GM18502 (cell line): Measurements from ENCODE around the gene IQGAP2.

Source experiments
- ATAC-seq: cut with Tn5 transposase; IDR thresholded peaks from one replicate; pipeline ENCODE4 v1.9.1; 2021; ENCODE audit warnings: mild to moderate bottlenecking; ENCODE audit not compliant: unreplicated experiment, poor library complexity

IQGAP2 gene

GRCh38 chr5:76696251-76696650 is 293.2 kb downstream of the IQGAP2 start:
- no peak for ATAC-seq

- ATAC-seq, result no peak
Observed at GRCh38 chr5:76697670-76698069, 294.6 kb downstream of the IQGAP2 start.

GRCh38 chr5:76700571-76700970 is 297.5 kb downstream of the IQGAP2 start:
- ATAC-seq, result no peak

DNA sequence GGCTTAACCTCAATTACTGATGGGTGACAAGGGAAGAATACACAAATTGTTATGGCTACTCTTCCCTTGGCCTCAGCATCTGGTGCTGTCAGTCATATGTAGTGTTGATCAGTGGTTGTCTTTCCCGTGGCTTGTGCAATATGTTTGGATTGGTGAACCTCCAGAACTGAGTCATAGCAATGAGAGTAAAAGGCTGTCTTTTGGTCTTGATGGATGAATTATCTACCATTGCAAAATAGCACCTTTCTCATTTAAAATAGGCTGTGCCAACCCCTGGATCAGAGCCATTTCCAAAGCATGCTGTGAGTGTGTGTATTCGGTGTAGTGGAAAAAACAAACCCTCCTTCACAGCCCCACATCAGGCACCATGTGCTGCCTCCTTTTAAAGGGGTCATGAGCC is 298.2 kb downstream of the IQGAP2 start:
- ATAC-seq, result no peak

DNA sequence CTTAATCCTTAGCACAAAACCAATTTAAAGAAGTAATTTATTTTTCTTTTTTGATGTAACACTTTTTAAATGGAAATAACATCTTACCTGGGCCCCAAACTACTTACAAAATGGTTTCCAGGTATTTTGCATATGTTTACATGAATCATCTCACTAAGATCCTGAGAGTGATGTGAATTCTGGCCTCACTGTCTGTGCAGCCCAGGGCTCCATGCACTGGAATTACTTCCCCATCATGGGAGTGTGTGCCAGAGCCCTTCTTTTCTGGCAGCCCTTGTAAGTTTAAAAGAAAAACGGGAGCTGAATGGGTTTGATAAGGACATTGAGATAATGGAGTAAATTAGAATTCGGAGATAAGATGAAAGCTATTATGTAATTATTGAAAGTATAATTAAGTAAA is 300.6 kb downstream of the IQGAP2 start:
- ATAC-seq, result no peak

GRCh38 chr5:76704131-76704663 is 301.1 kb downstream of the IQGAP2 start:
- no peak for ATAC-seq

DNA sequence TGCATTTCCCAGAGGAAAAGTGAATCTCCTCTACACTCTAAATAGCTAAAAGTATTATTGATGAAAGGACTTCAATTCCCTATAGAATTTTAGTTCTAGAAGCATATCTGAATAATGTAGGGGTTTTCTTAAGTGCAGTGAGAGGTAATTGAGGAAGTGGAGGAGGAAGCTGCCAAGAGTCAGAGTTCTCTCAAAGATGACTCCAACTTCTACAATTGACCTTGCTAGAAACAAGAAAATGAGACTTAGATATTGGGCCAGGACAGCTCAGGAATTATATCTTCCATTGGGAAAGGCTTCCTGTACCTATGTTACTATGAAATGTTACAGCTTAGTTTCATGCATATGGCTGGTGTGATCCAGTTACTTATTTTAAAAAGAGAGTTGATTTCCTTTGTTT is 302.5 kb downstream of the IQGAP2 start:
- no peak for ATAC-seq

- ATAC-seq, result no peak
Observed at GRCh38 chr5:76709762-76710161, 306.7 kb downstream of the IQGAP2 start.

DNA sequence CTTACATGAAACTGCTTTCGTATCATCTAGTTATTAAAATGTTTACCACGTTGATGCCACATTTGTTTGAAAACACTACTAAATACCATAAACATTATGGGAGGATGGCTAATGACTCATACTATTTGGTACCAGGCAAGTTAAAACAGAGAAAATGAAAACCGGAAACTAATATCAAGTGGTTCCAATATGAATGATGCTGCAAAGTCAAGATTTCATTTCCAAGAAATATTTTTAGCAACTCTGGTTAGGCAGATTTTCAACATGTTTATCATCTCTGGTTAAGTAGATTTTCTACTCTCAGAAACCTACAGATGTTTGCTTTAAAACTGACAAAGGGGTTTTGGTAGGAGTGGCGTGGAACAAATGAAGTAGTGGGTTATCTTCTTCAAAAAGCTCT is 307.9 kb downstream of the IQGAP2 start:
- ATAC-seq, result no peak

GRCh38 chr5:76714751-76715485 is 311.8 kb downstream of the IQGAP2 start:
- peak; percentile 19 for ATAC-seq

GRCh38 chr5:76715486-76715735 is 312.3 kb downstream of the IQGAP2 start:
- ATAC-seq, result peak; percentile 15

GRCh38 chr5:76715736-76716455 is 312.8 kb downstream of the IQGAP2 start, which contains the start of gene F2R:
Gene F2R (plus strand): TSS chr5:76716126. CDS start chr5:76716308, 182 bp downstream.
- ATAC-seq, result peak; percentile 65

DNA sequence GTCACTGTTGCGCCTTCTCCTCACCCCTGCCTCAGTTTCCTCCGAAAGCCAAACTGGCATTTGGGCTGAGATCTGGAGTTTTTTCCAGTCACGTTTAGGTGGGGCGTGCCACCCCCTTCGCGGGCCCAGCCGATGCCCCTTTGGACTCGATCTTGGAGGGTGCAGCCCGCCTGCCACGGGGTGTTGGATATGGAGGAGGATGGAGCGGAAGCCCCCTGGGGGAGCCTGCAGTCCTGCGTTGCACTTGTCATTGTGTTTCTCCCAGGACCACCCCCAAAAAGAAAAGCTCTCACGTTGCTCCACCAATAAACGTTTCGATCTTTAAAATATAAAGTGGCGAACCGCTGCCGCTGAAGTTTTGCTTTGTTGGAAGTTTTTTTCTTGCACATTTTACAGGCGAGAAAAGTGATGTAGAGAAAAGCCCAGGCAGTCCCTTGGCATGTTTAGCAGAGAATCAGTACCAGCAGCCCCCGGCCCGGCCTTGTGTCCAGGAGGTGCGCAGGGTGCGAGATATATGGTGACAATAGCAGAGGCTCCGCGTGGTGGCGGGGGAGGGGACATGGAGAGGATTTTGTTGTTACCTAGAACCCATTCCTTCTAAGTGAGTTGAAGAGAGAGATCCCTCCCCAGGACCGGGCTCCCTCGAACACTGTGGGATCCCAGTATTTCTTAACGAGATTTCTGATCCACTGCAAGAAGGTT is 313.5 kb downstream of the IQGAP2 start:
- ATAC-seq, result no peak

DNA sequence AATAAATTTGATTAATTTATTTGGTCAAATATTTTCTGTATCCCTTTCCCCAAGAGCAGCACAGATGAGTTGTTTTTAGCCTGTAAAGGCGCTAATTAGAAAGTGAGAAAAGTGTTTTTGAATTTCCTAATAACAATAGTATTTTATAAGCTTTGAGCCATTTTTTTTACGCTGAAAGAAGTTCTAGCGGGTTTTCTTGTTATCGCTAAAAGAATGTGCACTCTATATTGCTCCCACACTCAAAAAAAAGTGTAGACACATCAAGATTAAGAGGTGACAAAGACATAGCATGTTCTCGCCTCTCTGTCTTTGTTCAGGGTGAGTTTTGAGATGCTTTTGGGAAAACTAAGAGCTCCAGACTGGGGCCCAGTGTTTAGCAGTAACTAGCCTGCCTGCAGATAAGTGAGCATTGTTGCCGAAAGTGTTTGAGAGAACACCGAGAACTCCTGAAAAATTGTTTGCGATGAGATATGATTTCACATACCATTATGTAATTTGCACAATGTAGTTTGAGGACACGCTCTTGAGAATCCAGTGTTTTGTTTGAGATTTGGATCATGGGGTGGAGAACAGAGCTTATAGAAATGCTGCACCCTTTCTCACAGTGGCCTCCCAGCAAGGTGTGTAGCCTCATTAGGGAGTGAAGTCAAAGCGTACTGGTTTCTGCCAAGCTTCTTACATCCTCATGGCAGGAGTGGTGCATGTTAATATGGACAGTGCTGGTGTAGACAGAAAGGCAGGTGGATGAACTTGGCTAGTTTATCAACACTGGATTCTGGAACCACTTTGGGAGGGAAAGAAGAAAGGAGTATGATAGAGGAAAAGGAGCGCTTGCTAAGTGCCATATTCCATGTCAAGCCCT is 314.4 kb downstream of the IQGAP2 start:
- ATAC-seq, result no peak

GRCh38 chr5:76718381-76718832 is 315.3 kb downstream of the IQGAP2 start:
- no peak for ATAC-seq

DNA sequence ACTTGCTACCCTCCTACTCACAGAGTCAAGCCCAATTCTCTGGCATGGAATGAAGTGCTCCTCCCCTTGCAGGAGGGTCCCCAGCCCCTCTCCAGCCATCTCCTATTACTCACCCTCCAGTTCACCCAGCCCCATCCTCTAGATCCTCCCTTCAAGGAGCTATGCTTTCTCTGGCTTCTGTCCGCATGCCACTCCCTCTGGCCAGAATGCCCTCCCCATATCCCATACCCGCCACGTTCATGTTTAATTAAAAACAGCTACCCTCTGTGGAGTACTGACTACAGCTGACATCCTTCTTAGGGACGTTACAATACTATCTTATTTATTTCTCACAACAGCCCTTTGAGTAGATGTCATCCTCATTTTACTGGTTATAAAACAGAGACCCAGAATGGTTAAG is 315.8 kb downstream of the IQGAP2 start:
- no peak for ATAC-seq

DNA sequence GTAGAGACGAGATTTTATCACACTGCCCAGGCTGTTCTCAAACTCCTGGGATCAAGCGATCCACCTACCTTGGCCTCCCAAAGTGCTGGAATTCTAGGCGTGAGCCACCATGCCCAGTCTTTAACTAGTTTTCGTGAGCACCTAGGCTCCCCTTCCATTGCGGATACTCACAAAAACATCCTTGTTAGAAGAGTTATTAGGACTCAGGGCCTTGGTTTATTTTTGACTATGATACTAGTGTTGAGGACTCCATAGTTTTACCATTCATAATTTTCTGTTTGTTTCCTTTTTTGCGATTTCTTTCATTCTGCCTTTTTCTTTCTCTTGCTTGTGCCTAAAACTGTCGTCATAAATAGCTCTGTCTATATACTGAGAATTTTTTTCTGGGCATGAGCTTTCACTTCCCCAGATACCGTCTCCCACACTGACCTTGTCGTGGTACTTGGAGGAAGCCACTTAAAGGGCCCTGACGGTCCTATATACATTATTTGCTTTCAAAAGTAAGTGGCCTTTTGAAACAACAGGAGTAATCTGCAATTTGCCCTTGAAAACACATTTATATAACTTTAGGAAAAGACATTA is 318.0 kb downstream of the IQGAP2 start:
- peak; percentile 89 for ATAC-seq

DNA sequence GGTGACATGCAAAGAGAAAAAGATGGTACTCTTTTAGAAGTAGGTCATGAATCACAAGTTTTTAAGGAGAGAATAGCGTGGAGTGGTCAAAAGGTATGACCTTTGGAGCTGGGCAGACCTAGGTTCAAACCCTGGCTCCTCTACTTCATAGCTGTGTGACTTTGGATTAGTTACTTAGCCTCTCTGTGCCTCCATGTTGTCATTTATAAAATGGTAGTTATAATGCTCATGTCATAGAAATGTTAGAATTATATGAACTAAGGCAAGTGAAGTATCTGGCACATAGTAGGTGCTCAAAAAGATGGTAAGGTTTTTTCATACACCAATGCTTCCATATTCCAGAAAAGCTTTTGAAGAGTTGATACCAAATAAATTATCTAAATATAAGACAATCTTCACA is 320.2 kb downstream of the IQGAP2 start:
- ATAC-seq, result no peak

- ATAC-seq, result no peak
Observed at GRCh38 chr5:76723906-76724305, 320.8 kb downstream of the IQGAP2 start.

GRCh38 chr5:76724871-76725270 is 321.8 kb downstream of the IQGAP2 start:
- no peak for ATAC-seq
